ENCODE measurements around the gene SMG9. TPM values are rescaled to one million over a fixed set of nuclear protein-coding genes. Genes with fewer than 3 reads are reported as not detected.

SMG9 gene
- polyA plus RNA-seq, 1 of the 3 experiments (the other 2 are of a cell fraction) = 24.3 TPM

- no peak for TF ChIP-seq EZH2phosphoT487 (IDR thresholded peaks at IDR 0.05; ENCODE audit: borderline replicate concordance, low read depth)
- 0 out of 2 replicates have a peak, but pooled peaks have one; percentile 17 for TF ChIP-seq SIN3A (IDR thresholded peaks at IDR 0.05; ENCODE audit: borderline replicate concordance, low read depth, low read length)
- no peak for TF ChIP-seq TCF12 (IDR thresholded peaks at IDR 0.05)
- no peak for TF ChIP-seq RXRA (IDR thresholded peaks at IDR 0.05; ENCODE audit: borderline replicate concordance, low read depth)
- TF ChIP-seq MAX (IDR thresholded peaks at IDR 0.05; ENCODE audit: low read depth) = peak; percentile 45; the same call in 1 of the 2 replicates
- TF ChIP-seq RAD21 (IDR thresholded peaks at IDR 0.05; ENCODE audit: low read length) = no peak
- no peak for TF ChIP-seq FOSL2 (IDR thresholded peaks at IDR 0.05; ENCODE audit: borderline replicate concordance, low read depth)
- no peak for TF ChIP-seq IRF3 (IDR thresholded peaks at IDR 0.05; ENCODE audit: low read depth, low read length)
- no peak for TF ChIP-seq GATA2 (CRISPR knock-in tag; IDR thresholded peaks at IDR 0.05)
- TF ChIP-seq USF2 (IDR thresholded peaks at IDR 0.05; ENCODE audit: borderline replicate concordance, low read depth, low read length) = no peak
These were observed at the start of gene SMG9 (continued) for GRCh38 chr19:43754503-43755255.

- POLR2A ChIA-PET = no interaction called here
- 3% methylated on average over 2 of the region's 2 CpGs for WGBS (ENCODE audit: low lambda C conversion rate)
- CTCF ChIA-PET = interaction anchor here (2.5 kb wide), 1 partner anchor 38 kb away, joined by 9 read pairs; no protein-coding TSS in a partner anchor
These were observed 49.7 kb upstream of the SMG9 start for GRCh38 chr19:43804432-43804831.

More at GRCh38 chr19:43804432-43804831, 49.7 kb upstream of the SMG9 start:
- no peaks in the 10 kb centered on the region for H3K36me3 ChIP-seq (replicated peaks in 1 of 2; ENCODE audit: control insufficient read depth in 1 of 2, insufficient read depth in 2 of 2, low read length in 1 of 2)
- no peak overlapping the region for H3K4me3 ChIP-seq (ENCODE audit: low read depth in 2 of 2, low read length in 1 of 2)
- no peaks in the 10 kb centered on the region for H4K20me1 ChIP-seq (ENCODE audit: insufficient read depth)
- no peak for DNase-seq
- no peaks in the 10 kb centered on the region for H3K4me1 ChIP-seq (ENCODE audit: control insufficient read depth in 1 of 2, insufficient read depth in 2 of 2, low read depth in 1 of 2, low read length in 1 of 2)
- H3F3A ChIP-seq (replicated peaks; ENCODE audit: insufficient read depth) = no peaks in the 10 kb centered on the region
- TF ChIP-seq MAX (IDR thresholded peaks at IDR 0.05; ENCODE audit: low read depth) (no peak), CTCF (IDR thresholded peaks at IDR 0.05) (no peak), RXRA (IDR thresholded peaks at IDR 0.05; ENCODE audit: borderline replicate concordance, low read depth) (no peak)
- H3K9ac ChIP-seq = no peak overlapping the region
- H2AFZ ChIP-seq (ENCODE audit: low read depth) = no peak overlapping the region
- H3K79me2 ChIP-seq (ENCODE audit: insufficient read depth) = no peaks in the 10 kb centered on the region
- H3K4me2 ChIP-seq = no peak overlapping the region
- peaks cover 8% of the 10 kb centered on the region; the same call in 1 of the 2 replicates for H3K27me3 ChIP-seq (ENCODE audit: insufficient read depth)
- H3K9me2 ChIP-seq = no peaks in the 10 kb centered on the region
- no peaks in the 10 kb centered on the region for H3K9me3 ChIP-seq
- no peak overlapping the region for H3K27ac ChIP-seq (ENCODE audit: low read depth in 2 of 2, low read length in 1 of 2)

All from SK-N-SH (cell line).